NCI-H1048 (cell line): ENCODE measurements around the gene C1orf74.

ENCODE experiments used
- DNase-seq: peaks from one replicate; lab custom pipeline; 2025; lab: John Stamatoyannopoulos, UW

The C1orf74 gene

DNA sequence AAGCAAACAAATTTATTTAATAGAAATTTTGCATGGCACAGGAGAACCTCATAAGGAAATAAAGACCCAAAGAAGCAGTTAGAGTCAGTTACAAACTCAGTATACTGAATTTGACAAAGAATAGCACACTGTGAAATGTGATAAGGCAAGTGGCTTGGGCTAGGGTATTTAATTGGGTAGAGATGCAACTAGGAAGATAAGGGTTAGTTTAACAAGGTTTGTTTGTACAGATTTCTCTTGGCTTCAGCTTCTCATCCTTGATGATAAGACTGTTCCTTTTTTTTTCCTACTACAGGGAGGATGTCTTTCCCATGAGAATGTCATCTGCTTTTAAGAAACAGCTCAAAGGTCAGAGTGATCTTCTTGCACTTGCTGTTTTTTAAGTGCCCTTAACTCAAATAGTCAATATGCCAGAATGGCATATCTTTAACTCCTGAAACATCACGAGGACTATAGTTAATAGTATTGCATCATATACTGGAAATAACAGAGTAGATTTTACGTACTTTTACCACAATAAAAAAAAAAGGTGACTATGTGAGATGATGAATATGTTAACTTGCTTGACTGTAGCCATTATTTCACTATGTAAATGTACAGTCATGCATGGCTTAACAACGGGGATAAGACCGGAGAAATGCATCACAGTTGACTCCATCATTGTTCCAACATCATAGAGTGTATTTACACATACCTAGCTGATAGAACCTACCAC is 37.8 kb downstream of the C1orf74 start:
- no peak for DNase-seq

DNA sequence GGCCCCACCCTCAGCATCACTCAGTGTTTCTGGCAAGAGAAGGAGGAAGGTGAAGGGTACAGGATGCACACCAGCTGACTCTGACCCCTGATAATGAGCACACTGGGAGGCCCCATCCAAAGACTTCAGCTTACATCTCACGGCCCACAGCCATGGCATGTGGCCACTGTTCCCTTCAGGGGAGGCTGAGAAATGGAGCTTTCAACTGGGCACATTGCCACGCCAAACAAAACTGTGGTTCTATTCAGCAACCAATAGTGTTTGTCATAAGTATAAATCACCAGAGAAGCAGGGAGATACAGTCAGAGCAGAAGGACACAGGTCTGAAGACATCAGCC is 41.2 kb downstream of the C1orf74 start:
- DNase-seq = no peak

DNA sequence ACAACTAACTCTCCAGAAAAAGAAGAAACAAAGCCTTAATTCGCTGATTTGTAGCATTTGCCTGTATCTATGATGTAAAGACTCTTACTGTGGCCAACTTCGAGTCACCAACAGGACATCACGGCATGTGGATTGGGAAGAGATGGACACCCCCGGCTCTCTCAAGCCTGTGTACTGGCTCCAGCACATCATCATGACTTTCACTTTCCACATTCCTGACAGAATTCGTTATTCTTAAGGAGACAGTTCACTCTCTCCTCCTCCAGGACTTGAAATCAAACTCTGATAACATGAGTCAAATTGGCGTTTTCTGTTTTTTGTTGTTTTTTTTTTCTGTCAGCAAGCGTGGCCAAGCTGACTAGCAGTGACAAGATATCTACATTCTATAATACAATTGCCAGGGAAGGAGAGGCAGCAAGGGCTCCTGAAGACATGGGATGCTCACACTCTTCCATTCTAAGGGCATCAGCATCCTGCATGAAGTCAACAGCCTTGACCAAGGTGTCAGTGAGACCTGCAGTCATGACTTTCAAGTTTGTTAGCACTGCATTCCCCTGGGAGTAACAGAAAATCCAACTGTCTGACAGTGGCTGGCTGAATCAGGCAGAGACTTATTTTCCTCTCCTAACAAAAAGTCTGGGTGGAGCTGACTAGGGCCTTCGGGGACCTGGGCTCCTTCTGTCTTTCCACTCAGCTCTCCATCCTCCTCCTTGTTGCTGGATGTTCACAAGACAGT is 41.8 kb downstream of the C1orf74 start:
- no peak for DNase-seq

- DNase-seq = no peak
These were observed 42.5 kb downstream of the C1orf74 start for GRCh38 chr1:209741889-209742288.

DNA sequence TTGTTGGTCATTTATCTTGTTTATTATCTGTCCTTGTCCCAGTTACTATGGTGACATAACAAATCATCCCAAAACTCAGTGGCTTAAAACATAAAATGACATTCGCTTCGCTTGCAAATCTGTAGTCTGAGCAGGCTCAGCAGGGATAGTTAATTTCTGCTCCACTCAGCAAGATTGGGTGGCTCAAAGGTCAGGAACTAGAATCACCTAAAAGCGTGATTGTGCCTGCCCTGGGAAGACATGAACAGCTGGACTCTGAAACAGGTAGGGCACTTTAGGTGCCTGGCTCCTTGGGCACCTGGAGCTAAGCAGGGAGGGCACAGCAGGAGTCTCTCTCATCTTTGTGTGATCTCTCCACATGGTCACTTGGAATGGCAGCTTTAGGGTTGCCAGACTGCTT is 43.2 kb downstream of the C1orf74 start:
- no peak for DNase-seq

- DNase-seq = no peak
These were observed 46.1 kb downstream of the C1orf74 start for GRCh38 chr1:209738270-209738669.

GRCh38 chr1:209737118-209737505 is 47.2 kb downstream of the C1orf74 start:
- DNase-seq = no peak

DNA sequence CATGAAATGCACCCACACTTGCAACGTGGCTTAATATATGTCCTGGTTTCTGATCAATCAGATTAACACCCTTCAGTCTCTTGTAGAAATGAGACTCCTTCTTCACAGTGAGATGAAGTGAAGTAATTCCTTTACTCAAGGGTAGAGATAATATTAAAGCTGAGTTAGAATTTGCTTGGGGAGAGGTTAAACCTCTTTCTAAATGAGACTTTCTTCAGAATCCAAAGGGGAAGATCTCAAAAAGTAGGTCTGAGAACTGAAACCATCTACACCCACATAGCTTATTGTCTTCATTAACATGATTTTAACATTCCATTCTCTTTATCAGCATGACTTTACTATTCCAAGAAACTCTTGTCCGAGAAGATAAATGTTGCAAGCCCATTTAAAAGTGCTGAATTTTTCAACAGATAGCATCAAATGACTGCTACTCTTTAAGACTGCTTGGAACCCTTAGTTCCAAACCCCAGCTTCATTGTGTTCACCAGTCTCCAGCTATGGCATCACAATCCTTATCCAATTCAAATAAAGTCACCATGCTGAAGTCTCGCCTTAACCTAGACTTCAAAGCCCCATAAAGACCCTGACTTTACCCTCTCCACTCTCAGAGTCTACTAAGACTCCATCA is 47.8 kb downstream of the C1orf74 start:
- DNase-seq = no peak

DNA sequence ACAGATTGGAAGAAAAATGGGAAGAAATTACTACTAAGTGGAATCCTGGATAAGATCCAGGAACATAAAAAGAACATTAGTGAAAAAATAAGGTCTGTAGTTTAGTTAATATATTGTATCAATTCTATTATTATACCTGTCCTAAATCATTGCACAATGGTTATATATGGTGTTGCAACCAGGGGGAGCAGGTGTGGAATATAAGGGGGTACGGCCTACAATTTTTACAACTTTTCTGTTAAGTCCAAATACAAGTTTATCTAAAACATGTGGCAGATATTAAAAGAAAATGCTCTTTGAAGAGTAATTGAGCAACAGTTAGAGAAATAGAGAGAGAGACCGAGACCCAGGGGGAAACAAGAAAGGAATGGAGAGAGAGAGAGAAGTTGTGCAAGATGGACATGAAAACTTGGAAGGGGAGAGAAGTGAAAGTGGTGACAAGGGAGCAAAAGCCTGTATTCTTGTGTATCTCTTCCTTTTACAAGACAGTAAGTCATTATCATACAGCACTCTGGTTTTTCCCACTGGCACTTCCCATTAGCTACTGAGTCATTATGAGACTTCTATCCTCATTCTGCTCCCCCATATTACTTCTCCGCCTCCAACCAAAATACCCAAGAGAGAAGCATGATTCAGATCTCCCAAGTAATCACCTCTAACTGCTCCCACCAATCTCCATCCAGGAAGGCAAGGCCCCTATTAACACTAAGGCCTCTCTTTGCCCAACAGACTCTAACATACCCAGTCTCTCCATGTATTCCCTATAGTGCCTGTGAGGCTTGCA is 50.8 kb downstream of the C1orf74 start:
- no peak for DNase-seq

DNA sequence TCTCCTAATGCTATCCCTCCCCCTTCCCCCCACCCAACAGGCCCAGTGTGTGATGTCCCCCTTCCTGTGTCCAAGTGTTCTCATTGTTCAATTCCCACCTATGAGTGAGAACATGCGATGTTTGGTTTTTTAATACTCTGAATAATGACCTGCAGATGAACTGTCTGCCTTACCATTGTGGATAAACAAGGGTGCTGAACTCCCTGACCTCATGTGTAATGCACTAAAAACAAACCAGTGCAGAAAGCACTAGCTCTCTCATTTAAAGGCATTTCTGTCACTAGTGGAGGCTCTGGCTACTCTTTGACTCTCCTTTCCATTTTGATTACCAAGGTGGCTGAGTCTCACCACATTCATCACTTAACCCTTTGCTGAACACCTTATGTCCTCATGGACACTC is 51.6 kb downstream of the C1orf74 start:
- DNase-seq = no peak

DNA sequence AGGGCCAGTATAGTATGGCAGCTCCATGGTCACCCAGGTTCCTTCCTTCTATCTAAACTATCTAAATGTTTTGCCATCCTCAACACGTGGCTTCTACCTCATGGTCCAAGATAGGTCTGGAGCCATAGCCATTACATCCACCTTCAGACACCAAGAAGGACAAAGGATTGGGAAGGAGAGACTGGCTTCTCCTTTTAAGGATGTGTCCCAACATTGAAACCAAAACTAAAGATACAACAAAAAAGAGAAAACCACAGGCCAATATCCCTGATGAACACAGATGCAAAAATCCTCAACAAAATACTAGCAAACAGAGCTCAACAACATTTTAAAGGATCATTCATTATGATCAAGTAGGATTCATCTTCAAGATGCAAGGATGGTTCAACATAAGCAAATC is 54.9 kb downstream of the C1orf74 start:
- no peak for DNase-seq
